ENCODE data around the gene MUC20.
"Not testable (repeated sequence)": the region's sequence is repeated elsewhere in the genome, so short reads cannot be mapped to it uniquely, and the experiment has no call there.

MUC20 gene

GRCh38 chr3:195690951-195691350 is 29.8 kb upstream of the MUC20 start:
- H3K4me3 ChIP-seq (ENCODE audit: low read depth, low read length): no peak overlapping the region
- TF ChIP-seq CTCF (IDR thresholded peaks at IDR 0.05; ENCODE audit: insufficient read depth, low read length, missing control alignments): no peak
- ChIA-PET POLR2A (no interaction called here), CTCF (no interaction called here)
- DNase-seq (ENCODE audit: low read depth, low spot score): no peak

GRCh38 chr3:195691596-195692353 is 29.0 kb upstream of the MUC20 start:
- H3K4me3 ChIP-seq (ENCODE audit: low read depth, low read length); CTCF ChIA-PET; DNase-seq (ENCODE audit: low read depth, low spot score); POLR2A ChIA-PET: not testable (repeated sequence)

- no peak for DNase-seq (ENCODE audit: low read depth, low spot score)
- no peak for TF ChIP-seq CTCF (IDR thresholded peaks at IDR 0.05; ENCODE audit: insufficient read depth, low read length, missing control alignments)
- CTCF ChIA-PET: no interaction called here
- POLR2A ChIA-PET: interaction anchor here (1.1 kb wide), 1 partner anchor 16 kb away, joined by 3 read pairs; no protein-coding TSS in a partner anchor
- H3K4me3 ChIP-seq (ENCODE audit: low read depth, low read length): no peak overlapping the region
These were observed 28.5 kb upstream of the MUC20 start for GRCh38 chr3:195692354-195692685.

- H3K4me3 ChIP-seq (ENCODE audit: low read depth, low read length): no peak overlapping the region
- TF ChIP-seq CTCF (IDR thresholded peaks at IDR 0.05; ENCODE audit: insufficient read depth, low read length, missing control alignments): no peak
- POLR2A ChIA-PET: interaction anchor here (1.1 kb wide), 1 partner anchor 15 kb away, joined by 3 read pairs; no protein-coding TSS in a partner anchor
- CTCF ChIA-PET: interaction anchor here (1.0 kb wide), 1 partner anchor 157 kb away, joined by 4 read pairs; no protein-coding TSS in a partner anchor
- no peak for DNase-seq (ENCODE audit: low read depth, low spot score)
These were observed 27.9 kb upstream of the MUC20 start for GRCh38 chr3:195692781-195693427.

GRCh38 chr3:195693428-195694216 is 27.2 kb upstream of the MUC20 start:
- CTCF ChIA-PET: interaction anchor here (1.0 kb wide), 1 partner anchor 157 kb away, joined by 4 read pairs; no protein-coding TSS in a partner anchor
- TF ChIP-seq CTCF (IDR thresholded peaks at IDR 0.05; ENCODE audit: insufficient read depth, low read length, missing control alignments): no peak
- POLR2A ChIA-PET: interaction anchor here (1.1 kb wide), 1 partner anchor 15 kb away, joined by 3 read pairs; no protein-coding TSS in a partner anchor

GRCh38 chr3:195694217-195695076 is 26.3 kb upstream of the MUC20 start:
- DNase-seq (ENCODE audit: low read depth, low spot score); H3K4me3 ChIP-seq (ENCODE audit: low read depth, low read length); CTCF ChIA-PET; POLR2A ChIA-PET: not testable (repeated sequence)

More at GRCh38 chr3:195693428-195694216, 27.2 kb upstream of the MUC20 start:
- no peak for DNase-seq (ENCODE audit: low read depth, low spot score)
- no peak overlapping the region for H3K4me3 ChIP-seq (ENCODE audit: low read depth, low read length)
